ENCODE data around the gene PFDN4. TPM values are rescaled to one million over a fixed set of nuclear protein-coding genes. Genes with fewer than 3 reads are reported as not detected.
"Not testable (repeated sequence)": the region's sequence is repeated elsewhere in the genome, so short reads cannot be mapped to it uniquely, and the experiment has no call there.

PFDN4 gene
- polyA plus RNA-seq, 3 donors, result 48.5 to 79.8 (median 64.0) TPM

DNA sequence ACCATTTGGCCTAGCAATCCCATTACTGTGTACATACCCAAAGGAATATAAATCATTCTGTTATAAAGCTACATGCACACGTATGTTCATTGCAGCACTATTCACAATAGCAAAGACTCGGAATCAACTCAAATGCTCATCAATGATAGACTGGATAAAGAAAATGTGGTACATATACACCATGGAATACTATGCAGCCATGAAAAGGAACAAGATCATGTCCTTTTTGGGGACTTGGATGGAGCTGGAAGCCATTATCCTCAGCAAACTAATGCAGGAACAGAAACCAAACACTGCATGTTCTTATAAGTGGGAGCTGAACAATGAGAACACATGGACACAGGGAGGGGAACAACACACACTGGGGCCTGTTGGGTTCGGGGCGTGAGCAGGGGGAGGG, 40.8 kb downstream of the PFDN4 start:
- not testable (repeated sequence) for DNase-seq (ENCODE audit: extremely low read depth in 1 of 11, low read depth in 9 of 11, low spot score in 4 of 11)

- no peak for DNase-seq (ENCODE audit: extremely low read depth in 1 of 11, low read depth in 9 of 11, low spot score in 4 of 11)
Observed at GRCh38 chr20:54250691-54251090, 42.8 kb downstream of the PFDN4 start.

DNA sequence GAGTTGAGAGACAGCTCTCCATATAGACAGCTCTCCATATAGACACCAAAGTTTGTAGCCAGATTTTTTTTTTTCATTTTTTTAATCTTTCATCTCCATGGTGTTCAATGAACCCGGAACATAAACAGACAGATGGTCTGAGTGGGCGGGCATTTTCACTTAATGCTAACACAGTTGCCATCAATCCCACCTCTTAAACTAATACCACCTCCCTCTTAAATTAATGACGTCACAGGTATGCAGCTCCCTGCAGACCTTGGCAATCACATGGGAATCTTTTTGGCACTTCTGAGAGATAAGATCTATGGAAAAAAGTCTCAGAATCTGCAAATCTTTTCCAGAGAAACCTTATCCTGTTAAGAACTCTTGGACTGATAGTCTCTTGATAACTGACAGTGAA, 43.2 kb downstream of the PFDN4 start:
- DNase-seq (ENCODE audit: extremely low read depth in 1 of 11, low read depth in 9 of 11, low spot score in 4 of 11), result no peak

GRCh38 chr20:54254596-54254995, 46.7 kb downstream of the PFDN4 start:
- no peak for DNase-seq (ENCODE audit: extremely low read depth in 1 of 11, low read depth in 9 of 11, low spot score in 4 of 11)

DNA sequence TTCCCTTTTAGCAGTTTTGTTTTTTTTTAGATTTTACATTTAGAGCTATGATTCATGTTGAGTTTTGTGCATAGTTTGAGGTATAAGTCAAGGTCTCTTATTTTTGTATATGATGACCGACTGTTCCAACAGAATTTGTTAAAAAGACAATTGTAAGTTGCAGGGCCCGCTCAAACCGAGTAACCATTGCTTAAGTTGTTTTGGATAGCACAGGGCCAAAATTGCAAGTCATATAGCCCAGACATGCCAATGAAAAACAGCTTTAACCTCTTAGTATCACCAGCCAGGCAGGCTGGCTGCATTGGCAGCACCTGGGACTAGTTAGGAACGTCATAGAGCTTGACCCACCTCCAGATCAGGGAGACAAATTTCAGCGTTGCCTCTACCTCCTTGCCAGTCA, 47.3 kb downstream of the PFDN4 start:
- DNase-seq (ENCODE audit: extremely low read depth in 1 of 11, low read depth in 9 of 11, low spot score in 4 of 11), result no peak

GRCh38 chr20:54256202-54256601, 48.3 kb downstream of the PFDN4 start:
- no peak for DNase-seq (ENCODE audit: extremely low read depth in 1 of 11, low read depth in 9 of 11, low spot score in 4 of 11)

- peak in 1 of 11 donors; percentile 5 for DNase-seq (ENCODE audit: extremely low read depth in 1 of 11, low read depth in 9 of 11, low spot score in 4 of 11)
Observed at GRCh38 chr20:54257071-54257816, 49.4 kb downstream of the PFDN4 start.

DNA sequence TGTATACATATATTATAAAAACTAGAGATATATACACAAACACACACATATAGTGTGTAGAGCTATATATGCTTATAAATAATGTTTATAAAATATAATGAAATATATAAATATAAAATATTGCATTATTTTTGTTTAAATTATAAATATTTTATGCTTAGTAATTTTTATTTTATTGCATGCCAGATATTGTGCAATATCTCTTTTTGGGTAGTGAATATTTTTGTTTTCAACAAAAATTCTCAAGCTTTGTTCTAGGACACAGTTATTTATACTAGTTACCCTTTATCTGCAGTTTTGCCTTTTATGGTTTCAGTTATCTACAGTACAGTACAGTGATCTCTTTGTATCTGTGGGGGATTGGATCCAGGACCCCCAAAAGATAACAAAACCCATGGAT, 52.2 kb downstream of the PFDN4 start:
- no peak for DNase-seq (ENCODE audit: extremely low read depth in 1 of 11, low read depth in 9 of 11, low spot score in 4 of 11)

GRCh38 chr20:54262671-54263070, 54.8 kb downstream of the PFDN4 start:
- DNase-seq (ENCODE audit: extremely low read depth in 1 of 11, low read depth in 9 of 11, low spot score in 4 of 11), result no peak

GRCh38 chr20:54263116-54263690, 55.3 kb downstream of the PFDN4 start:
- no peak for DNase-seq (ENCODE audit: extremely low read depth in 1 of 11, low read depth in 9 of 11, low spot score in 4 of 11)

DNA sequence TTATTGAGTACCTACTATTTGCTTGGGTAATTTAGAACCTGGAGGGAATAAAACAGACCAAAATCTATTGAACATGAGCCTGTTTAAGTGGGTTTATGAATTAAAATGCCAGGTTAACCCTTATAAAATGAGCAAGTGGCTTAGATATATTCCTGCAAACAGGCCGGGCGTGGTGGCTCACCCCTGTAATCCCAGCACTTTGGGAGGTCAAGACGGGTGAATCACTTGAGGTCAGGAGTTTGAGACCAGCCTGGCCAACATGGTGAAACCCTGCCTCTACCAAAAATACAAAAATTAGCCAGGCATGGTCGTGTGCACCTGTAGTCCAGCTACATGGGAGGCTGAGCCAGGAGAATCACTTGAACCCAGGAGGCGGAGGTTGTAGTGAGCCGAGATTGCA, 57.9 kb downstream of the PFDN4 start:
- DNase-seq (ENCODE audit: extremely low read depth in 1 of 11, low read depth in 9 of 11, low spot score in 4 of 11), result not testable (repeated sequence)

DNA sequence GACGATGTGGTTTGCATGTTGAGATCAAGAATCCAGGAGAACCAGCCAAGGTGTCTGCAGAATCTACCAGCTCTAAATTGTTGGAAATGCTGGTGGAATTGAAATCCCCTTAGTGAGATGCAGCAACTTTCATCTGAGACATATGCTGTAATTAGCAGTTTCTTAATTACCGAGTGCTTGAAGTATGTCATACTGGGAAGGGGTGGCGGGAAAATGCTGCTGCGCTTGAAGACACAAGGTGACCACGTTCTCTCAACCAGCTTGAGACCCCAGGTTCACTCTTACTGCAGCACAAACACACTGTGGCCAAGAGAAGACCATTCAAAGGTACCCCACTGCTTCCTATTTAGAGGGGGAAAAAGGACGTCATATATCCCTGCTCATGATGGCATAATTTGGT, 59.0 kb downstream of the PFDN4 start:
- no peak for DNase-seq (ENCODE audit: extremely low read depth in 1 of 11, low read depth in 9 of 11, low spot score in 4 of 11)

DNA sequence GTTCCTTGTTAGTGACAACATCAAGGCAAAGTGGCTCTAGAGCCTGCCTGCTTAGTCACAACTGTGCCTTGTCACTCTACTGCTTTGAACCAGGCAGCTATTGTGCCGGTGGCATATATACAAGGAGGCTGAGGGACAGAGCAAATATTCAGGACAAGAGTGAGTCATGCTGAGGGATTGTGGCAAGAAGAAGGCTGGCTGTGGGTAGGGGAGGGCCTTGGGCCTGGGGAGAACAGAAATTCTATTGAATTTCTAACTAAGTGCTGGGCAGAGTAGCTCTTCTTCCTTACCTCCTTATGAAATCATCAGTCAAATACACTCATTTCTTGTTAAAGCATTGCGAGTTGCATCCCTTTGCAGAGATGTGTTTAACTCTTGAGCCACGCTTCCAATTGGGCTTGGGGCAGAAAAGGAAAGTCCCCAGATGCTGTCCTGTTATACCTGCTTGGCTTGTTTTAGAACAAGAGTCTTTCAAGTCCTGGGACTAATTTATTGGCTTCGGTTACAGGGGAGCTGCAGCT, 59.7 kb downstream of the PFDN4 start:
- DNase-seq (ENCODE audit: extremely low read depth in 1 of 11, low read depth in 9 of 11, low spot score in 4 of 11), result peak in 3 of 11 donors; percentile 1 to 22 (median 1)

- DNase-seq (ENCODE audit: extremely low read depth in 1 of 11, low read depth in 9 of 11, low spot score in 4 of 11), result no peak
Observed at GRCh38 chr20:54268941-54269340, 61.1 kb downstream of the PFDN4 start.

Other genes starting within 250 kb of the PFDN4 start
- gene BCAS1, start 137.5 kb upstream of the PFDN4 start, polyA plus RNA-seq (ENCODE audit: insufficient read length in 3 of 3), result 1 to 10 TPM; 2.3 to 3.5 (median 2.5) TPM
- 1 to 10 TPM in 2 of 3 donors, under 1 TPM in 1; 0.98 to 3.4 (median 2.0) TPM for gene CYP24A1, start 34.1 kb upstream of the PFDN4 start, polyA plus RNA-seq (ENCODE audit: insufficient read length in 3 of 3)